HEK293 (cell line): ENCODE measurements around the gene MMD2.

Experiments
- CTCF ChIA-PET: fragments of 350-600 bp; formaldehyde crosslinking; extraction: SDS; loops from one replicate; lab custom pipeline; 2021; ENCODE audit warnings: antibody characterized with exemption; lab: Yijun Ruan, JAX
- POLR2A ChIA-PET: fragments of 300-600 bp; formaldehyde crosslinking; extraction: SDS; loops from one replicate; lab custom pipeline; 2020; ENCODE audit warnings: antibody characterized with exemption, inconsistent platforms; lab: Yijun Ruan, JAX
- H3K27ac ChIP-seq: fragments of 200-500 bp; sonication (Bioruptor generic); 2 replicates; pipeline ENCODE4 v1.5.1; 2014; ENCODE audit warnings: low read depth, low read length, control low read depth, inconsistent platforms; ENCODE audit errors: extremely low read depth
- H3K36me3 ChIP-seq, 2 experiments: fragments of 200-500 bp in 1 of 2; sonication (Bioruptor generic) in 1 of 2; 1 replicate in 1 of 2; 2 replicates in 1 of 2; pipeline ENCODE4 v1.5.1; 2014 to 2017; ENCODE audit warnings: inconsistent platforms in 2 of 2, low read length in 2 of 2; ENCODE audit not compliant: control insufficient read depth in 2 of 2, insufficient read depth in 1 of 2
- H3K4me1 ChIP-seq: fragments of 200-500 bp; sonication (Bioruptor generic); 2 replicates; pipeline ENCODE4 v1.5.1; 2014; ENCODE audit warnings: mild to moderate bottlenecking, low read length, inconsistent platforms; ENCODE audit not compliant: control insufficient read depth, insufficient read depth
- H3K4me3 ChIP-seq: 2 replicates; pipeline ENCODE4 v1.5.1; 2011; ENCODE audit warnings: low read depth, mild to moderate bottlenecking, control low read depth, low read length, moderate library complexity
- H3K9me3 ChIP-seq: fragments of 200-500 bp; sonication (Bioruptor generic); 2 replicates; pipeline ENCODE4 v1.5.1; 2014; ENCODE audit warnings: low read depth, low read length, inconsistent platforms; ENCODE audit not compliant: control insufficient read depth, insufficient read depth
- FEZF1 ChIP-seq: fragments of 450-650 bp; formaldehyde crosslinking; IDR thresholded peaks from 2 replicates; pipeline ENCODE4 v1.5.1; 2016; ENCODE audit warnings: missing biosample characterization, missing genetic modification characterization
- GLIS2 ChIP-seq: fragments of 450-650 bp; formaldehyde crosslinking; IDR thresholded peaks from 2 replicates; pipeline ENCODE4 v1.5.1; 2016; ENCODE audit warnings: missing biosample characterization, missing genetic modification characterization
- HOXA7 ChIP-seq: sonication (generic); formaldehyde crosslinking; IDR thresholded peaks from 2 replicates; pipeline ENCODE4 v1.8.1; 2022; ENCODE audit warnings: missing genetic modification reagents, borderline replicate concordance
- IKZF3 ChIP-seq: fragments of 450-650 bp; IDR thresholded peaks from 2 replicates; pipeline ENCODE4 v1.5.0; 2018; ENCODE audit warnings: missing biosample characterization, mild to moderate bottlenecking, missing genetic modification characterization, moderate library complexity
- MZF1 ChIP-seq: fragments of 450-650 bp; formaldehyde crosslinking; IDR thresholded peaks from 2 replicates; pipeline ENCODE4 v1.5.1; 2017; ENCODE audit warnings: missing biosample characterization, missing genetic modification characterization, borderline replicate concordance
- REPIN1 ChIP-seq: fragments of 450-650 bp; formaldehyde crosslinking; IDR thresholded peaks from 2 replicates; pipeline ENCODE4 v1.5.1; 2017; ENCODE audit warnings: missing biosample characterization, missing genetic modification characterization, low read depth
- SALL2 ChIP-seq: fragments of 450-650 bp; formaldehyde crosslinking; IDR thresholded peaks from 2 replicates; pipeline ENCODE4 v1.5.0; 2017; ENCODE audit warnings: missing biosample characterization, mild to moderate bottlenecking, missing genetic modification characterization, borderline replicate concordance
- SP2 ChIP-seq: fragments of 450-650 bp; formaldehyde crosslinking; IDR thresholded peaks from 2 replicates; pipeline ENCODE4 v1.5.1; 2016; ENCODE audit warnings: missing biosample characterization, missing genetic modification characterization
- ZBTB8A ChIP-seq: fragments of 450-650 bp; formaldehyde crosslinking; IDR thresholded peaks from 2 replicates; pipeline ENCODE4 v1.5.1; 2016; ENCODE audit warnings: missing biosample characterization, missing genetic modification characterization
- ZFP3 ChIP-seq: fragments of 450-650 bp; formaldehyde crosslinking; IDR thresholded peaks from 2 replicates; pipeline ENCODE4 v1.5.1; 2016; ENCODE audit warnings: low read depth, missing biosample characterization, missing genetic modification characterization
- ZIC2 ChIP-seq: fragments of 450-650 bp; formaldehyde crosslinking; IDR thresholded peaks from 2 replicates; pipeline ENCODE4 v1.5.1; 2016; ENCODE audit warnings: missing biosample characterization, missing genetic modification characterization
- ZNF10 ChIP-seq: fragments of 450-650 bp; formaldehyde crosslinking; IDR thresholded peaks from 2 replicates; pipeline ENCODE4 v1.5.1; 2017; ENCODE audit warnings: missing biosample characterization, missing genetic modification characterization
- ZNF121 ChIP-seq: fragments of 450-650 bp; formaldehyde crosslinking; IDR thresholded peaks from 2 replicates; pipeline ENCODE4 v1.5.1; 2016; ENCODE audit warnings: missing biosample characterization, missing genetic modification characterization
- ZNF140 ChIP-seq: fragments of 450-650 bp; formaldehyde crosslinking; IDR thresholded peaks from 2 replicates; pipeline ENCODE4 v1.5.1; 2016; ENCODE audit warnings: missing biosample characterization, missing genetic modification characterization
- ZNF175 ChIP-seq: fragments of 450-650 bp; formaldehyde crosslinking; IDR thresholded peaks from 2 replicates; pipeline ENCODE4 v1.5.1; 2016; ENCODE audit warnings: missing biosample characterization, missing genetic modification characterization
- ZNF341 ChIP-seq: fragments of 450-650 bp; formaldehyde crosslinking; IDR thresholded peaks from 2 replicates; pipeline ENCODE4; 2016; ENCODE audit warnings: low read depth, missing biosample characterization, missing genetic modification characterization
- ZNF350 ChIP-seq: fragments of 450-650 bp; formaldehyde crosslinking; IDR thresholded peaks from 2 replicates; pipeline ENCODE4 v1.5.0; 2017; ENCODE audit warnings: missing biosample characterization, mild to moderate bottlenecking, missing genetic modification characterization
- ZNF354C ChIP-seq: fragments of 450-650 bp; formaldehyde crosslinking; IDR thresholded peaks from 2 replicates; pipeline ENCODE4 v1.5.1; 2016; ENCODE audit warnings: missing biosample characterization, missing genetic modification characterization, low read depth, borderline replicate concordance
- ZNF37A ChIP-seq: fragments of 450-650 bp; IDR thresholded peaks from 2 replicates; pipeline ENCODE4 v1.5.1; 2018; ENCODE audit warnings: missing biosample characterization, missing genetic modification characterization
- ZNF449 ChIP-seq: fragments of 450-650 bp; formaldehyde crosslinking; IDR thresholded peaks from 2 replicates; pipeline ENCODE4 v1.5.1; 2017; ENCODE audit warnings: missing biosample characterization, mild to moderate bottlenecking, missing genetic modification characterization, moderate library complexity
- ZNF514 ChIP-seq: fragments of 450-650 bp; formaldehyde crosslinking; IDR thresholded peaks from 2 replicates; pipeline ENCODE4 v1.5.1; 2016; ENCODE audit warnings: missing biosample characterization, missing genetic modification characterization
- ZNF529 ChIP-seq: fragments of 450-650 bp; formaldehyde crosslinking; IDR thresholded peaks from 2 replicates; pipeline ENCODE4 v1.5.1; 2017; ENCODE audit warnings: missing genetic modification characterization, missing biosample characterization; ENCODE audit not compliant: insufficient replicate concordance
- ZNF558 ChIP-seq: fragments of 450-650 bp; formaldehyde crosslinking; IDR thresholded peaks from 2 replicates; pipeline ENCODE4 v1.5.1; 2016; ENCODE audit warnings: missing biosample characterization, missing genetic modification characterization
- ZNF624 ChIP-seq: fragments of 450-650 bp; formaldehyde crosslinking; IDR thresholded peaks from 2 replicates; pipeline ENCODE4 v1.5.1; 2017; ENCODE audit warnings: missing biosample characterization, missing genetic modification characterization
- ZNF626 ChIP-seq: fragments of 450-650 bp; sonication (Bioruptor Pico); formaldehyde crosslinking; IDR thresholded peaks from 2 replicates; pipeline ENCODE4 v1.5.1; 2018; ENCODE audit warnings: missing biosample characterization, missing genetic modification characterization, inconsistent platforms
- ZNF629 ChIP-seq: fragments of 450-650 bp; formaldehyde crosslinking; IDR thresholded peaks from 2 replicates; pipeline ENCODE4 v1.5.1; 2017; ENCODE audit warnings: missing biosample characterization, missing genetic modification characterization
- ZNF654 ChIP-seq: fragments of 450-650 bp; formaldehyde crosslinking; IDR thresholded peaks from 2 replicates; pipeline ENCODE4 v1.5.1; 2016; ENCODE audit warnings: low read depth, missing biosample characterization, missing genetic modification characterization
- ZNF76 ChIP-seq: fragments of 450-650 bp; formaldehyde crosslinking; IDR thresholded peaks from 2 replicates; pipeline ENCODE4; 2016; ENCODE audit warnings: low read depth, missing biosample characterization, missing genetic modification characterization, borderline replicate concordance
- ZNF777 ChIP-seq: fragments of 450-650 bp; formaldehyde crosslinking; IDR thresholded peaks from 2 replicates; pipeline ENCODE4 v1.5.1; 2017; ENCODE audit warnings: missing biosample characterization, missing genetic modification characterization, borderline replicate concordance
- ZNF830 ChIP-seq: fragments of 450-650 bp; IDR thresholded peaks from 2 replicates; pipeline ENCODE4 v1.5.0; 2018; ENCODE audit warnings: missing biosample characterization, missing genetic modification characterization, low read depth, mild to moderate bottlenecking, moderate library complexity

The MMD2 gene

GRCh38 chr7:4931943-4932342 is 27.0 kb downstream of the MMD2 start:
- TF ChIP-seq ZNF37A = no peak
- TF ChIP-seq ZNF449 (tag by site-specific recombination) = no peak
- no peak for TF ChIP-seq SALL2 (tag by site-specific recombination)
- TF ChIP-seq GLIS2 = peak; percentile 22; the same call in 1 of the 2 replicates
- no peak for TF ChIP-seq ZNF629 (tag by site-specific recombination)
- no peak for TF ChIP-seq ZNF626 (tag by site-specific recombination)
- peak; percentile 33; the same call in 1 of the 2 replicates for TF ChIP-seq ZIC2
- no peak for TF ChIP-seq REPIN1 (tag by site-specific recombination)
- no peak for TF ChIP-seq FEZF1 (tag by site-specific recombination)
- no peak for TF ChIP-seq ZNF830 (tag by site-specific recombination)
- TF ChIP-seq ZBTB8A (tag by site-specific recombination) = no peak
- Histone ChIP-seq H3K4me1 (no peaks in the 10 kb centered on the region), H3K4me3 (no peak overlapping the region), H3K36me3 (no peaks in the 10 kb centered on the region), H3K9me3 (no peaks in the 10 kb centered on the region), H3K27ac (no peak overlapping the region)
- ChIA-PET POLR2A (no interaction called here), CTCF (no interaction called here)

- CTCF ChIA-PET = no interaction called here
- TF ChIP-seq ZFP3 (tag by site-specific recombination) (no peak), SP2 (tag by site-specific recombination) (no peak), ZNF624 (tag by site-specific recombination) (no peak), ZNF354C (tag by site-specific recombination) (no peak), ZNF558 (tag by site-specific recombination) (no peak), ZNF10 (tag by site-specific recombination) (no peak), MZF1 (tag by site-specific recombination) (no peak), ZNF514 (no peak), ZNF341 (no peak), HOXA7 (CRISPR knock-in tag) (no peak), FEZF1 (tag by site-specific recombination) (no peak), ZNF529 (no peak), ZNF777 (tag by site-specific recombination) (no peak)
- Histone ChIP-seq H3K9me3 (no peaks in the 10 kb centered on the region), H3K4me1 (no peaks in the 10 kb centered on the region), H3K27ac (no peak overlapping the region), H3K4me3 (no peak overlapping the region), H3K36me3 (no peaks in the 10 kb centered on the region)
- POLR2A ChIA-PET = no interaction called here
These were observed 30.0 kb downstream of the MMD2 start for GRCh38 chr7:4929005-4929404.

GRCh38 chr7:4928445-4928844 is 30.5 kb downstream of the MMD2 start:
- Histone ChIP-seq H3K4me3 (no peak overlapping the region), H3K4me1 (no peaks in the 10 kb centered on the region), H3K36me3 (no peaks in the 10 kb centered on the region), H3K27ac (no peak overlapping the region), H3K9me3 (no peaks in the 10 kb centered on the region)
- POLR2A ChIA-PET = no interaction called here
- CTCF ChIA-PET = no interaction called here
- TF ChIP-seq ZNF654 (tag by site-specific recombination) (no peak), ZNF140 (tag by site-specific recombination) (no peak), ZNF350 (tag by site-specific recombination) (no peak), IKZF3 (no peak), ZNF121 (tag by site-specific recombination) (no peak), ZNF175 (tag by site-specific recombination) (no peak), ZNF76 (tag by site-specific recombination) (no peak)
